H1 (cell line): ENCODE measurements around the gene ETFB. TPM values are rescaled to one million over a fixed set of nuclear protein-coding genes. Genes with fewer than 3 reads are reported as not detected.

Experiments used
- ATF2 ChIP-seq: IDR thresholded peaks from 2 replicates; pipeline ENCODE4 v1.6.1; 2012; ENCODE audit warnings: low read length, inconsistent platforms
- JUND ChIP-seq: IDR thresholded peaks from 2 replicates; pipeline ENCODE4 v1.6.1; 2011; ENCODE audit warnings: mild to moderate bottlenecking, improper control_type of control experiment, low read length
- SAP30 ChIP-seq: fragments of 300-600 bp; sonication (generic); IDR thresholded peaks from 2 replicates; pipeline ENCODE4 v1.7.1; 2012; ENCODE audit warnings: low read length, moderate library complexity, mild to moderate bottlenecking, inconsistent platforms; ENCODE audit not compliant: insufficient read depth, insufficient replicate concordance
- SIRT6 ChIP-seq: IDR thresholded peaks from one replicate; pipeline ENCODE4 v1.7.1; 2012; ENCODE audit warnings: low read length, inconsistent platforms
- SUZ12 ChIP-seq: fragments of 200-600 bp; sonication (generic); IDR thresholded peaks from 2 replicates; pipeline ENCODE4 v1.6.1; 2012; ENCODE audit warnings: mild to moderate bottlenecking, inconsistent platforms, low read length, moderate library complexity, mixed read lengths
- TCF12 ChIP-seq: IDR thresholded peaks from 2 replicates; pipeline ENCODE4 v1.6.1; 2011; ENCODE audit warnings: low read depth, mild to moderate bottlenecking, low read length
- YY1 ChIP-seq: IDR thresholded peaks from 2 replicates; pipeline ENCODE4 v1.6.1; 2011; ENCODE audit warnings: low read depth, mild to moderate bottlenecking, low read length
- polyA plus RNA-seq, 7 experiments: library from polyadenylated mRNA; depleted of rRNA in 3 of 7; stranded (reverse) in 5 of 7; unstranded in 2 of 7; fragments of >200 nt in 5 of 7; fragments of 200-250 nt in 2 of 7; gene quantifications; 1 replicate in 5 of 7; 2 replicates in 1 of 7; 4 replicates in 1 of 7; pipeline versions ENCODE4 v1.2.1 to v1.2.3, GENCODE V29; 2011 to 2013; ENCODE audit warnings: missing spikeins in 2 of 7, mixed read lengths in 2 of 7
- total RNA-seq: library from RNA; stranded (reverse); fragmentation: NEBNext Ultra II Directional; extraction: Animal tissue kit (Norgen Biotek cat#: 25700); gene quantifications from 2 replicates; pipeline ENCODE4 v1.2.1, GENCODE V29; 2021

Gene ETFB
- total and polyA plus RNA-seq, 2 of the 8 experiments (the other 6 are each of a cell fraction or from before 2014, with no cell fraction given): 40.0 to 66.5 TPM

GRCh38 chr19:51364200-51365106 is 1.7 kb downstream of the ETFB start (continued):
- TF ChIP-seq JUND: no peak
- TF ChIP-seq ATF2: no peak
- TF ChIP-seq TCF12: no peak
- no peak for TF ChIP-seq SUZ12
- no peak for TF ChIP-seq SIRT6
- no peak for TF ChIP-seq YY1
- TF ChIP-seq SAP30: no peak
